Measurements from ENCODE around the gene STAM2. TPM values are rescaled to one million over a fixed set of nuclear protein-coding genes. Genes with fewer than 3 reads are reported as not detected.

STAM2 gene
- total and polyA plus RNA-seq, 2 of the 13 experiments (the other 11 are each of a cell fraction or from before 2014, with no cell fraction given), result 14.7 to 24.1 TPM

DNA sequence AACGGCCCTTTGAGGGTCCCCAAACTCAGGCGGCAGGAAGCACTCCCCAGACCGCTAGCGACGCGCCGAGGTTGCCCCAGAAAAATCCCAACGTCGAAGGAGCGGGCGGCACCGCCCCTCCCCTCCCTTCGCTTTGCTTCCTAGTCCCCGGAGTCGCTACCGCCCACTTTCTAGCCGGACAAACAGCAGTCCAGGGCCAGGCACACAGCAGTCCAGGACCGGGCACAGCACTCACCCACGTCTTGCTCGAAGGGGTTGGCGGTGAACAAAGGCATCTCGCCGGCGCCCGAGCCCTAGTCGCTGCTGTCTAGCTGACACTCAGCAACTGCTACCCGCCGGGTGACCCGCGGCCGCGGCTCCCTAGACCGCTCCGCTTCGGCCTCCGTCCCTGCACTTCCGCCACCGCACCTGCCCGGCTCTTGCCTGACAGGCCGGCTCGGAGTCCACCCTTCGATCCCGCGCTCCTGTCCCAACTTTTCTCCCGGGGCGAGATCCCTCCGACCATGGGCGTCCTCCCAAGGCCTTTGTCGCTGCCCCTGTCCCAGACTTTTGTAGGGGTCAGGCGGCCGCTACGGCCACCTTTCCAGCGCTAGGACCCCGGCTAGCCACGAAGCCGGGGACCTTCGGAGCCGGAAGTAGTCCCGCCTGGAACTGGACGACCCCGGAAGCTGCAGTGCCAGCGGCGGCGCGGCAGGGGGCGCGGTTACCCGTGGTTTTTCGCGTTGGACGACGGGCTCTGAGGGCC lies at the start of gene STAM2 (continued):
- TF ChIP-seq HNF4A (CRISPR knock-in tag; IDR thresholded peaks at IDR 0.05) (peak; percentile 38), SIX4 (CRISPR knock-in tag; IDR thresholded peaks at IDR 0.05) (peak; percentile 50; the same call in 1 of the 2 replicates), JUND (CRISPR knock-in tag; IDR thresholded peaks at IDR 0.05) (no peak), EHMT2 (IDR thresholded peaks at IDR 0.05; ENCODE audit: borderline replicate concordance, low read depth, low read length) (no peak; the same call in 1 of the 2 replicates), PHF8 (CRISPR knock-in tag; IDR thresholded peaks at IDR 0.05) (peak; percentile 98), LBX2 (CRISPR knock-in tag; IDR thresholded peaks at IDR 0.05; ENCODE audit: borderline replicate concordance) (peak; percentile 26; the same call in 1 of the 2 replicates), RBFOX2 (IDR thresholded peaks at IDR 0.05; ENCODE audit: low read depth, low read length) (peak; percentile 98), ATF3 (CRISPR knock-in tag; IDR thresholded peaks at IDR 0.05) (peak; percentile 10; the same call in 1 of the 2 replicates), ZNF331 (CRISPR knock-in tag; IDR thresholded peaks at IDR 0.05) (peak; percentile 87), SNRNP70 (IDR thresholded peaks at IDR 0.05; ENCODE audit: low read depth, low read length) (no peak), MTERF4 (CRISPR knock-in tag; IDR thresholded peaks at IDR 0.05) (no peak; the same call in none of the 2 replicates), ZFP82 (CRISPR knock-in tag; IDR thresholded peaks at IDR 0.05; ENCODE audit: borderline replicate concordance) (peak; percentile 79; the same call in 1 of the 2 replicates)
- TF ChIP-seq, protein P1, sequence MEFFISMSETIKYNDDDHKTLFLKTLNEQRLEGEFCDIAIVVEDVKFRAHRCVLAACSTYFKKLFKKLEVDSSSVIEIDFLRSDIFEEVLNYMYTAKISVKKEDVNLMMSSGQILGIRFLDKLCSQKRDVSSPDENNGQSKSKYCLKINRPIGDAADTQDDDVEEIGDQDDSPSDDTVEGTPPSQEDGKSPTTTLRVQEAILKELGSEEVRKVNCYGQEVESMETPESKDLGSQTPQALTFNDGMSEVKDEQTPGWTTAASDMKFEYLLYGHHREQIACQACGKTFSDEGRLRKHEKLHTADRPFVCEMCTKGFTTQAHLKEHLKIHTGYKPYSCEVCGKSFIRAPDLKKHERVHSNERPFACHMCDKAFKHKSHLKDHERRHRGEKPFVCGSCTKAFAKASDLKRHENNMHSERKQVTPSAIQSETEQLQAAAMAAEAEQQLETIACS (CRISPR knock-in tag; IDR thresholded peaks at IDR 0.05), result peak; percentile 57
- TF ChIP-seq, protein P2, sequence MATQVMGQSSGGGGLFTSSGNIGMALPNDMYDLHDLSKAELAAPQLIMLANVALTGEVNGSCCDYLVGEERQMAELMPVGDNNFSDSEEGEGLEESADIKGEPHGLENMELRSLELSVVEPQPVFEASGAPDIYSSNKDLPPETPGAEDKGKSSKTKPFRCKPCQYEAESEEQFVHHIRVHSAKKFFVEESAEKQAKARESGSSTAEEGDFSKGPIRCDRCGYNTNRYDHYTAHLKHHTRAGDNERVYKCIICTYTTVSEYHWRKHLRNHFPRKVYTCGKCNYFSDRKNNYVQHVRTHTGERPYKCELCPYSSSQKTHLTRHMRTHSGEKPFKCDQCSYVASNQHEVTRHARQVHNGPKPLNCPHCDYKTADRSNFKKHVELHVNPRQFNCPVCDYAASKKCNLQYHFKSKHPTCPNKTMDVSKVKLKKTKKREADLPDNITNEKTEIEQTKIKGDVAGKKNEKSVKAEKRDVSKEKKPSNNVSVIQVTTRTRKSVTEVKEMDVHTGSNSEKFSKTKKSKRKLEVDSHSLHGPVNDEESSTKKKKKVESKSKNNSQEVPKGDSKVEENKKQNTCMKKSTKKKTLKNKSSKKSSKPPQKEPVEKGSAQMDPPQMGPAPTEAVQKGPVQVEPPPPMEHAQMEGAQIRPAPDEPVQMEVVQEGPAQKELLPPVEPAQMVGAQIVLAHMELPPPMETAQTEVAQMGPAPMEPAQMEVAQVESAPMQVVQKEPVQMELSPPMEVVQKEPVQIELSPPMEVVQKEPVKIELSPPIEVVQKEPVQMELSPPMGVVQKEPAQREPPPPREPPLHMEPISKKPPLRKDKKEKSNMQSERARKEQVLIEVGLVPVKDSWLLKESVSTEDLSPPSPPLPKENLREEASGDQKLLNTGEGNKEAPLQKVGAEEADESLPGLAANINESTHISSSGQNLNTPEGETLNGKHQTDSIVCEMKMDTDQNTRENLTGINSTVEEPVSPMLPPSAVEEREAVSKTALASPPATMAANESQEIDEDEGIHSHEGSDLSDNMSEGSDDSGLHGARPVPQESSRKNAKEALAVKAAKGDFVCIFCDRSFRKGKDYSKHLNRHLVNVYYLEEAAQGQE (IDR thresholded peaks at IDR 0.05; ENCODE audit: borderline replicate concordance in 1 of 2, low read depth in 1 of 2, low read length in 2 of 2), result peak in 1 of 2 experiments; percentile 62; a peak in 1 of 4 replicates
- TF ChIP-seq, protein P3, sequence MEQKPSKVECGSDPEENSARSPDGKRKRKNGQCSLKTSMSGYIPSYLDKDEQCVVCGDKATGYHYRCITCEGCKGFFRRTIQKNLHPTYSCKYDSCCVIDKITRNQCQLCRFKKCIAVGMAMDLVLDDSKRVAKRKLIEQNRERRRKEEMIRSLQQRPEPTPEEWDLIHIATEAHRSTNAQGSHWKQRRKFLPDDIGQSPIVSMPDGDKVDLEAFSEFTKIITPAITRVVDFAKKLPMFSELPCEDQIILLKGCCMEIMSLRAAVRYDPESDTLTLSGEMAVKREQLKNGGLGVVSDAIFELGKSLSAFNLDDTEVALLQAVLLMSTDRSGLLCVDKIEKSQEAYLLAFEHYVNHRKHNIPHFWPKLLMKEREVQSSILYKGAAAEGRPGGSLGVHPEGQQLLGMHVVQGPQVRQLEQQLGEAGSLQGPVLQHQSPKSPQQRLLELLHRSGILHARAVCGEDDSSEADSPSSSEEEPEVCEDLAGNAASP (CRISPR knock-in tag; IDR thresholded peaks at IDR 0.05; ENCODE audit: borderline replicate concordance), result peak; percentile 59
- TF ChIP-seq, protein P4, sequence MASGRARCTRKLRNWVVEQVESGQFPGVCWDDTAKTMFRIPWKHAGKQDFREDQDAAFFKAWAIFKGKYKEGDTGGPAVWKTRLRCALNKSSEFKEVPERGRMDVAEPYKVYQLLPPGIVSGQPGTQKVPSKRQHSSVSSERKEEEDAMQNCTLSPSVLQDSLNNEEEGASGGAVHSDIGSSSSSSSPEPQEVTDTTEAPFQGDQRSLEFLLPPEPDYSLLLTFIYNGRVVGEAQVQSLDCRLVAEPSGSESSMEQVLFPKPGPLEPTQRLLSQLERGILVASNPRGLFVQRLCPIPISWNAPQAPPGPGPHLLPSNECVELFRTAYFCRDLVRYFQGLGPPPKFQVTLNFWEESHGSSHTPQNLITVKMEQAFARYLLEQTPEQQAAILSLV (CRISPR knock-in tag; IDR thresholded peaks at IDR 0.05; ENCODE audit: borderline replicate concordance), result peak; percentile 91; the same call in 1 of the 2 replicates
- TF ChIP-seq, protein P5, sequence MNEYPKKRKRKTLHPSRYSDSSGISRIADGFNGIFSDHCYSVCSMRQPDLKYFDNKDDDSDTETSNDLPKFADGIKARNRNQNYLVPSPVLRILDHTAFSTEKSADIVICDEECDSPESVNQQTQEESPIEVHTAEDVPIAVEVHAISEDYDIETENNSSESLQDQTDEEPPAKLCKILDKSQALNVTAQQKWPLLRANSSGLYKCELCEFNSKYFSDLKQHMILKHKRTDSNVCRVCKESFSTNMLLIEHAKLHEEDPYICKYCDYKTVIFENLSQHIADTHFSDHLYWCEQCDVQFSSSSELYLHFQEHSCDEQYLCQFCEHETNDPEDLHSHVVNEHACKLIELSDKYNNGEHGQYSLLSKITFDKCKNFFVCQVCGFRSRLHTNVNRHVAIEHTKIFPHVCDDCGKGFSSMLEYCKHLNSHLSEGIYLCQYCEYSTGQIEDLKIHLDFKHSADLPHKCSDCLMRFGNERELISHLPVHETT (CRISPR knock-in tag; conservative IDR thresholded peaks at IDR 0.05), result 0 out of 2 replicates have a peak, but pooled peaks have one; percentile 69
